HepG2 (cell line): ENCODE measurements around the gene SLC29A3. TPM values are rescaled to one million over a fixed set of nuclear protein-coding genes. Genes with fewer than 3 reads are reported as not detected.

Experiments used
- BORCS8-MEF2B ChIP-seq: sonication (generic); formaldehyde crosslinking; IDR thresholded peaks from 2 replicates; pipeline ENCODE4 v1.8.0; 2022; ENCODE audit warnings: mild to moderate bottlenecking, missing genetic modification reagents
- CEBPG ChIP-seq: IDR thresholded peaks from 2 replicates; pipeline ENCODE4 v1.6.1; 2016
- EHMT2 ChIP-seq: fragments of 200-600 bp; sonication (generic); IDR thresholded peaks from 2 replicates; pipeline ENCODE4 v1.7.0; 2017; ENCODE audit warnings: antibody characterized with exemption, low read depth, low read length, borderline replicate concordance
- GABPB1 ChIP-seq: IDR thresholded peaks from 2 replicates; pipeline ENCODE4 v1.6.1; 2016; ENCODE audit warnings: mild to moderate bottlenecking, missing genetic modification reagents, moderate library complexity, missing compliant biosample characterization
- HDAC6 ChIP-seq: fragments of 200-600 bp; sonication (generic); IDR thresholded peaks from 2 replicates; pipeline ENCODE4 v1.7.0; 2017; ENCODE audit warnings: mild to moderate bottlenecking, antibody characterized with exemption, low read length, low read depth
- HNRNPK ChIP-seq: fragments of 200-400 bp; formaldehyde crosslinking; IDR thresholded peaks from 2 replicates; pipeline ENCODE4 v1.6.1; 2018; ENCODE audit warnings: low read length, low read depth, moderate library complexity, mild to moderate bottlenecking; ENCODE audit not compliant: poor library complexity, severe bottlenecking
- HOXA3 ChIP-seq: sonication (generic); formaldehyde crosslinking; IDR thresholded peaks from 2 replicates; pipeline ENCODE4 v1.5.0; 2020; ENCODE audit warnings: missing genetic modification reagents
- MBNL3 ChIP-seq: fragments of 250-450 bp; sonication (Bioruptor Pico); conservative IDR thresholded peaks from 2 replicates; pipeline ENCODE4 v1.8.0; 2022; ENCODE audit warnings: mild to moderate bottlenecking, inconsistent platforms
- PHF8 ChIP-seq: sonication (generic); formaldehyde crosslinking; IDR thresholded peaks from 2 replicates; pipeline ENCODE4 v1.5.0; 2020; ENCODE audit warnings: missing genetic modification reagents
- PRPF4 ChIP-seq: fragments of 200-400 bp; formaldehyde crosslinking; IDR thresholded peaks from 2 replicates; pipeline ENCODE4 v1.6.1; 2016; ENCODE audit warnings: low read length, low read depth; ENCODE audit not compliant: poor library complexity, severe bottlenecking
- REXO4 ChIP-seq: sonication (generic); formaldehyde crosslinking; IDR thresholded peaks from 2 replicates; pipeline ENCODE4 v1.8.0; 2022; ENCODE audit warnings: missing genetic modification reagents, mild to moderate bottlenecking, borderline replicate concordance
- RXRA ChIP-seq: sonication (generic); formaldehyde crosslinking; IDR thresholded peaks from 2 replicates; pipeline ENCODE4 v1.5.1; 2020; ENCODE audit warnings: missing genetic modification reagents
- RXRB ChIP-seq: IDR thresholded peaks from 2 replicates; pipeline ENCODE4 v1.6.1; 2016; ENCODE audit warnings: borderline replicate concordance, missing genetic modification reagents, missing compliant biosample characterization
- SMARCE1 ChIP-seq: fragments of 450-650 bp; IDR thresholded peaks from 2 replicates; pipeline ENCODE4 v1.6.1; 2017; ENCODE audit warnings: borderline replicate concordance
- SOX13 ChIP-seq, 3 experiments: fragments of 450-650 bp in 1 of 3; sonication (generic) in 1 of 3; formaldehyde crosslinking in 1 of 3; IDR thresholded peaks in 2 of 3; conservative IDR thresholded peaks in 1 of 3; 2 replicates each; pipeline versions ENCODE4 v1.5.0 to v1.6.1; 2016 to 2020; ENCODE audit warnings: antibody characterized with exemption in 1 of 3, mild to moderate bottlenecking in 1 of 3, missing compliant biosample characterization in 1 of 3, missing genetic modification reagents in 1 of 3, moderate library complexity in 1 of 3
- ZFY ChIP-seq: sonication (generic); formaldehyde crosslinking; IDR thresholded peaks from 2 replicates; pipeline ENCODE4 v1.4.0; 2020; ENCODE audit warnings: missing genetic modification reagents
- ZNF230 ChIP-seq: sonication (generic); formaldehyde crosslinking; IDR thresholded peaks from 2 replicates; pipeline ENCODE4 v1.4.0; 2020; ENCODE audit warnings: mild to moderate bottlenecking, missing genetic modification reagents
- ZNF44 ChIP-seq: sonication (generic); formaldehyde crosslinking; IDR thresholded peaks from 2 replicates; pipeline ENCODE4 v1.5.1; 2020; ENCODE audit warnings: mild to moderate bottlenecking, missing genetic modification reagents
- ZNF572 ChIP-seq: sonication (generic); formaldehyde crosslinking; IDR thresholded peaks from 2 replicates; pipeline ENCODE4 v1.5.1; 2020; ENCODE audit warnings: mild to moderate bottlenecking, missing genetic modification reagents
- ZNF589 ChIP-seq: sonication (generic); formaldehyde crosslinking; conservative IDR thresholded peaks from 2 replicates; pipeline ENCODE4 v1.8.0; 2022; ENCODE audit warnings: mild to moderate bottlenecking, moderate library complexity, missing genetic modification reagents
- ZNF710 ChIP-seq: sonication (generic); formaldehyde crosslinking; IDR thresholded peaks from 2 replicates; pipeline ENCODE4 v1.5.0; 2020; ENCODE audit warnings: mild to moderate bottlenecking, missing genetic modification reagents, borderline replicate concordance
- ZSCAN31 ChIP-seq: sonication (generic); formaldehyde crosslinking; IDR thresholded peaks from 2 replicates; pipeline ENCODE4 v1.5.0; 2020; ENCODE audit warnings: low read depth, mild to moderate bottlenecking, missing genetic modification reagents
- polyA plus RNA-seq, 8 experiments: library from polyadenylated mRNA; depleted of rRNA in 3 of 8; stranded (reverse) in 7 of 8; unstranded in 1 of 8; fragments of >200 nt; fragmentation: Illumina TruSeq in 4 of 8; extraction: Trizol in 4 of 8; gene quantifications; 2 replicates each; pipeline versions ENCODE4 v1.2.1 to v1.2.3, GENCODE V29; 2011 to 2016; ENCODE audit warnings: low read depth in 4 of 8, missing spikeins in 1 of 8, mixed read lengths in 1 of 8; ENCODE audit not compliant: insufficient read depth in 1 of 8
- total RNA-seq, 5 experiments: library from RNA; depleted of rRNA; stranded (reverse); fragments of >200 nt; fragmentation: Illumina TruSeq; extraction: Trizol; gene quantifications; 2 replicates each; pipeline ENCODE4 v1.2.3, GENCODE V29; 2016; ENCODE audit warnings: low read depth in 1 of 5
- TF ChIP-seq, protein P1 (sequence below): IDR thresholded peaks from 2 replicates; pipeline ENCODE4 v1.6.1; 2016; ENCODE audit warnings: missing compliant biosample characterization, missing genetic modification reagents, borderline replicate concordance
- TF ChIP-seq, protein P2 (sequence below): IDR thresholded peaks from 2 replicates; pipeline ENCODE4 v1.6.1; 2016; ENCODE audit warnings: missing genetic modification reagents, missing compliant biosample characterization
- TF ChIP-seq, protein P3 (sequence below): sonication (generic); formaldehyde crosslinking; IDR thresholded peaks from 2 replicates; pipeline ENCODE4 v1.5.0; 2020; ENCODE audit warnings: missing genetic modification reagents, mild to moderate bottlenecking, borderline replicate concordance

SLC29A3 gene
- total and polyA plus RNA-seq, 2 of the 13 experiments (the other 11 are each of a cell fraction or from before 2014, with no cell fraction given): 8.6 to 11.8 TPM

- TF ChIP-seq, protein P1, sequence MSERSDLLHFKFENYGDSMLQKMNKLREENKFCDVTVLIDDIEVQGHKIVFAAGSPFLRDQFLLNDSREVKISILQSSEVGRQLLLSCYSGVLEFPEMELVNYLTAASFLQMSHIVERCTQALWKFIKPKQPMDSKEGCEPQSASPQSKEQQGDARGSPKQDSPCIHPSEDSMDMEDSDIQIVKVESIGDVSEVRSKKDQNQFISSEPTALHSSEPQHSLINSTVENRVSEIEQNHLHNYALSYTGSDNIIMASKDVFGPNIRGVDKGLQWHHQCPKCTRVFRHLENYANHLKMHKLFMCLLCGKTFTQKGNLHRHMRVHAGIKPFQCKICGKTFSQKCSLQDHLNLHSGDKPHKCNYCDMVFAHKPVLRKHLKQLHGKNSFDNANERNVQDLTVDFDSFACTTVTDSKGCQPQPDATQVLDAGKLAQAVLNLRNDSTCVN (CRISPR knock-in tag): no peak
- TF ChIP-seq RXRB (CRISPR knock-in tag) (peak; percentile 24; the same call in 1 of the 2 replicates), ZNF572 (CRISPR knock-in tag) (no peak), HOXA3 (CRISPR knock-in tag) (peak; percentile 35), ZNF230 (0 out of 2 replicates have a peak, but pooled peaks have one; percentile 61), ZFY (CRISPR knock-in tag) (peak; percentile 62), PRPF4 (no peak), CEBPG (CRISPR knock-in tag) (no peak), REXO4 (no peak), GABPB1 (CRISPR knock-in tag) (peak; percentile 68; the same call in 1 of the 2 replicates), SOX13 (IDR thresholded peaks at IDR 0.05) (no peak), SOX13 (CRISPR knock-in tag; conservative IDR thresholded peaks at IDR 0.05 in 1 of 2, IDR thresholded peaks at IDR 0.05 in 1 of 2) (peak in 1 of 2 experiments; percentile 52; a peak in 1 of 4 replicates), HNRNPK (peak; percentile 34), HDAC6 (no peak), PHF8 (CRISPR knock-in tag) (peak; percentile 33; the same call in 1 of the 2 replicates), ZNF44 (CRISPR knock-in tag) (no peak), EHMT2 (no peak), RXRA (0 out of 2 replicates have a peak, but pooled peaks have one; percentile 29), MBNL3 (CRISPR knock-in tag) (no peak), ZNF589 (no peak), ZNF710 (0 out of 2 replicates have a peak, but pooled peaks have one; percentile 16), ZSCAN31 (peak; percentile 49; the same call in 1 of the 2 replicates), SMARCE1 (no peak), BORCS8-MEF2B (CRISPR knock-in tag) (no peak; the same call in 1 of the 2 replicates)
- TF ChIP-seq, protein P2, sequence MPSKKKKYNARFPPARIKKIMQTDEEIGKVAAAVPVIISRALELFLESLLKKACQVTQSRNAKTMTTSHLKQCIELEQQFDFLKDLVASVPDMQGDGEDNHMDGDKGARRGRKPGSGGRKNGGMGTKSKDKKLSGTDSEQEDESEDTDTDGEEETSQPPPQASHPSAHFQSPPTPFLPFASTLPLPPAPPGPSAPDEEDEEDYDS (CRISPR knock-in tag): no peak
- TF ChIP-seq, protein P3, sequence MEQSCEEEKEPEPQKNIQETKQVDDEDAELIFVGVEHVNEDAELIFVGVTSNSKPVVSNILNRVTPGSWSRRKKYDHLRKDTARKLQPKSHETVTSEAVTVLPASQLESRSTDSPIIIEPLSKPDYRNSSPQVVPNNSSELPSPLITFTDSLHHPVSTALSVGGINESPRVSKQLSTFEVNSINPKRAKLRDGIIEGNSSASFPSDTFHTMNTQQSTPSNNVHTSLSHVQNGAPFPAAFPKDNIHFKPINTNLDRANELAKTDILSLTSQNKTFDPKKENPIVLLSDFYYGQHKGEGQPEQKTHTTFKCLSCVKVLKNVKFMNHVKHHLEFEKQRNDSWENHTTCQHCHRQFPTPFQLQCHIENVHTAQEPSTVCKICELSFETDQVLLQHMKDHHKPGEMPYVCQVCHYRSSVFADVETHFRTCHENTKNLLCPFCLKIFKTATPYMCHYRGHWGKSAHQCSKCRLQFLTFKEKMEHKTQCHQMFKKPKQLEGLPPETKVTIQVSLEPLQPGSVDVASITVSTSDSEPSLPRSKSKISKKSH (CRISPR knock-in tag): no peak
These were observed at the start of gene SLC29A3 (continued) for GRCh38 chr10:71319042-71319799.
